Mesenchymal stem cell (in vitro differentiated cells and primary cell): ENCODE data around the gene ING3.
A peak's percentile ranks its signal among the peaks of the same experiment; 100 is the strongest.

ENCODE experiments used
- DNase-seq: peaks from one replicate; pipeline ENCODE4 v3.0.0-alpha.2; 2013
- H2AFZ ChIP-seq: one replicate; pipeline ENCODE4 v1.6.1; 2013; ENCODE audit warnings: low read depth, mild to moderate bottlenecking, control low read depth, inconsistent platforms, low read length, moderate library complexity
- H2AK5ac ChIP-seq: 2 replicates; pipeline ENCODE4 v1.6.1; 2013; ENCODE audit warnings: low read length, moderate library complexity, mild to moderate bottlenecking, inconsistent platforms; ENCODE audit not compliant: severe bottlenecking
- H2BK120ac ChIP-seq: one replicate; pipeline ENCODE4 v1.6.1; 2013; ENCODE audit warnings: low read depth, mild to moderate bottlenecking, inconsistent platforms, low read length, moderate library complexity
- H2BK12ac ChIP-seq, 2 experiments: one replicate each; pipeline ENCODE4 v1.6.1; 2013; ENCODE audit warnings: inconsistent platforms in 2 of 2, low read length in 2 of 2, mild to moderate bottlenecking in 2 of 2, moderate library complexity in 2 of 2, control low read depth in 1 of 2
- H2BK15ac ChIP-seq: one replicate; pipeline ENCODE4 v1.6.1; 2013; ENCODE audit warnings: mild to moderate bottlenecking, low read depth, inconsistent platforms; ENCODE audit not compliant: poor library complexity, severe bottlenecking
- H2BK5ac ChIP-seq: 2 replicates; pipeline ENCODE4 v1.6.1; 2013; ENCODE audit warnings: low read depth, mild to moderate bottlenecking, low read length, control low read depth, inconsistent platforms; ENCODE audit not compliant: poor library complexity, severe bottlenecking
- H3K14ac ChIP-seq, 2 experiments: one replicate each; pipeline ENCODE4 v1.6.1; 2013; ENCODE audit warnings: inconsistent platforms in 2 of 2, low read length in 2 of 2, control low read depth in 1 of 2, mild to moderate bottlenecking in 1 of 2, moderate library complexity in 1 of 2
- H3K18ac ChIP-seq, 2 experiments: one replicate each; pipeline ENCODE4 v1.6.1; 2013; ENCODE audit warnings: inconsistent platforms in 2 of 2, low read length in 2 of 2, control low read depth in 1 of 2, low read depth in 1 of 2, mild to moderate bottlenecking in 1 of 2
- H3K23ac ChIP-seq, 2 experiments: one replicate each; pipeline ENCODE4 v1.6.1; 2013; ENCODE audit warnings: inconsistent platforms in 2 of 2, low read length in 2 of 2, mild to moderate bottlenecking in 2 of 2, moderate library complexity in 2 of 2, control low read depth in 1 of 2
- H3K27ac ChIP-seq: 2 replicates; pipeline ENCODE4 v1.5.1; 2013; ENCODE audit warnings: mild to moderate bottlenecking, moderate library complexity, low read length, control low read depth, inconsistent platforms; ENCODE audit not compliant: poor library complexity, severe bottlenecking
- H3K27me3 ChIP-seq, 2 experiments: 2 replicates each; pipeline versions ENCODE4 v1.6.1 to v1.7.0; 2013; ENCODE audit warnings: low read length in 2 of 2, mild to moderate bottlenecking in 2 of 2, moderate library complexity in 2 of 2, control low read depth in 1 of 2, inconsistent platforms in 1 of 2; ENCODE audit not compliant: control insufficient read depth in 1 of 2, insufficient read depth in 1 of 2
- H3K36me3 ChIP-seq, 2 experiments: 2 replicates each; pipeline versions ENCODE4 v1.6.1 to v1.7.0; 2013; ENCODE audit warnings: low read length in 2 of 2, control low read depth in 1 of 2, inconsistent platforms in 1 of 2, low read depth in 1 of 2, mild to moderate bottlenecking in 1 of 2; ENCODE audit not compliant: insufficient read depth in 2 of 2, control insufficient read depth in 1 of 2
- H3K4ac ChIP-seq, 2 experiments: one replicate each; pipeline ENCODE4 v1.6.1; 2013; ENCODE audit warnings: inconsistent platforms in 2 of 2, low read length in 2 of 2, mild to moderate bottlenecking in 2 of 2, moderate library complexity in 2 of 2, control low read depth in 1 of 2, low read depth in 1 of 2
- H3K4me1 ChIP-seq: 2 replicates; pipeline ENCODE4 v1.6.1; 2013; ENCODE audit warnings: low read depth, low read length, control low read depth; ENCODE audit not compliant: control insufficient read depth, insufficient read depth
- H3K4me2 ChIP-seq: 2 replicates; pipeline ENCODE4 v1.6.1; 2013; ENCODE audit warnings: low read length, mild to moderate bottlenecking, inconsistent platforms; ENCODE audit not compliant: poor library complexity, severe bottlenecking
- H3K4me3 ChIP-seq, 2 experiments: 2 replicates each; pipeline versions ENCODE4 v1.5.1 to v1.7.0; 2013; ENCODE audit warnings: low read length in 2 of 2, mild to moderate bottlenecking in 2 of 2, control low read depth in 1 of 2, low read depth in 1 of 2; ENCODE audit not compliant: insufficient read depth in 1 of 2
- H3K79me1 ChIP-seq: replicated peaks from 2 replicates; pipeline ENCODE4 v1.6.1; 2013; ENCODE audit warnings: mild to moderate bottlenecking, control low read depth, low read length, inconsistent platforms; ENCODE audit not compliant: poor library complexity, severe bottlenecking
- H3K9ac ChIP-seq: 2 replicates; pipeline ENCODE4 v1.7.0; 2013; ENCODE audit warnings: mild to moderate bottlenecking, low read length, moderate library complexity
- H3K9me3 ChIP-seq: 2 replicates; pipeline ENCODE4 v1.7.0; 2013; ENCODE audit warnings: mild to moderate bottlenecking, low read length; ENCODE audit not compliant: control insufficient read depth
- H4K8ac ChIP-seq: one replicate; pipeline ENCODE4 v1.6.1; 2013; ENCODE audit warnings: inconsistent platforms, mild to moderate bottlenecking, low read length, moderate library complexity
- H4K91ac ChIP-seq: one replicate; pipeline ENCODE4 v1.6.1; 2013; ENCODE audit warnings: mild to moderate bottlenecking, low read length, inconsistent platforms
- WGBS: methylation state at CpG from one replicate; pipeline ENCODE4 v1.1.7; 2013; ENCODE audit warnings: mixed read lengths; 5-methylcytosine and 5-hydroxymethylcytosine counted together

ING3 gene

GRCh38 chr7:121023194-121023593 is 72.6 kb downstream of the ING3 start:
- no peak overlapping the region for H3K27ac ChIP-seq
- no peak overlapping the region for H3K4me3 ChIP-seq
- H4K8ac ChIP-seq: no peak overlapping the region
- H3K9ac ChIP-seq: no peak overlapping the region
- no peak overlapping the region for H3K23ac ChIP-seq
- no peak overlapping the region for H3K4me2 ChIP-seq
- no peak overlapping the region for H2AK5ac ChIP-seq
- no peak for DNase-seq
- peak overlapping the region in 1 of 2 experiments; percentile 70 for H3K18ac ChIP-seq
- H2BK15ac ChIP-seq: no peak overlapping the region
- no peak overlapping the region for H3K4ac ChIP-seq
- no peaks in the 10 kb centered on the region for H3K27me3 ChIP-seq
- no peak overlapping the region for H4K91ac ChIP-seq
- H2BK120ac ChIP-seq: no peak overlapping the region
- H3K14ac ChIP-seq: no peak overlapping the region
- peak overlapping the region in 1 of 2 experiments; percentile 54 for H2BK12ac ChIP-seq
- no peaks in the 10 kb centered on the region for H3K36me3 ChIP-seq
- H2BK5ac ChIP-seq: no peak overlapping the region
- H3K4me1 ChIP-seq: no peaks in the 10 kb centered on the region
- no peaks in the 10 kb centered on the region for H3K9me3 ChIP-seq
- H2AFZ ChIP-seq: no peak overlapping the region
- no peaks in the 10 kb centered on the region for H3K79me1 ChIP-seq

- H3K27ac ChIP-seq: no peak overlapping the region
- H3K36me3 ChIP-seq: no peaks in the 10 kb centered on the region
- H3K79me1 ChIP-seq: no peaks in the 10 kb centered on the region
- no peak overlapping the region for H2BK5ac ChIP-seq
- H3K9ac ChIP-seq: peak overlapping the region; percentile 70
- no peak overlapping the region for H3K23ac ChIP-seq
- DNase-seq: no peak
- no peak overlapping the region for H4K91ac ChIP-seq
- peak overlapping the region in 1 of 2 experiments; percentile 70 for H3K18ac ChIP-seq
- no peak overlapping the region for H2AK5ac ChIP-seq
- H2BK120ac ChIP-seq: peak overlapping the region; percentile 27
- H2AFZ ChIP-seq: no peak overlapping the region
- no peak overlapping the region for H3K4me2 ChIP-seq
- H2BK12ac ChIP-seq: peak overlapping the region; percentile 54
- H3K9me3 ChIP-seq: no peaks in the 10 kb centered on the region
- H4K8ac ChIP-seq: peak overlapping the region; percentile 2
- H3K4me3 ChIP-seq: peak overlapping the region in 1 of 2 experiments; percentile 0
- H3K14ac ChIP-seq: no peak overlapping the region
- no peaks in the 10 kb centered on the region for H3K4me1 ChIP-seq
- WGBS: 17% methylated on average over 6 of the region's 8 CpGs
- no peak overlapping the region for H2BK15ac ChIP-seq
- no peaks in the 10 kb centered on the region for H3K27me3 ChIP-seq
- H3K4ac ChIP-seq: peak overlapping the region in 1 of 2 experiments; percentile 94
Observed at GRCh38 chr7:121023683-121024511, 73.3 kb downstream of the ING3 start.

GRCh38 chr7:121024611-121025010 is 74.0 kb downstream of the ING3 start:
- no peaks in the 10 kb centered on the region for H3K27me3 ChIP-seq
- no peak overlapping the region for H2BK5ac ChIP-seq
- H3K27ac ChIP-seq: no peak overlapping the region
- H3K4ac ChIP-seq: peak overlapping the region in 1 of 2 experiments; percentile 41
- no peak overlapping the region for H4K91ac ChIP-seq
- no peaks in the 10 kb centered on the region for H3K4me1 ChIP-seq
- no peak overlapping the region for H3K14ac ChIP-seq
- H3K23ac ChIP-seq: no peak overlapping the region
- H4K8ac ChIP-seq: no peak overlapping the region
- DNase-seq: no peak
- no peak overlapping the region for H2AK5ac ChIP-seq
- no peak overlapping the region for H2BK15ac ChIP-seq
- H3K4me2 ChIP-seq: no peak overlapping the region
- no peaks in the 10 kb centered on the region for H3K36me3 ChIP-seq
- peak overlapping the region; percentile 70 for H3K9ac ChIP-seq
- no peaks in the 10 kb centered on the region for H3K79me1 ChIP-seq
- H2AFZ ChIP-seq: no peak overlapping the region
- no peak overlapping the region for H2BK120ac ChIP-seq
- H3K9me3 ChIP-seq: no peaks in the 10 kb centered on the region
- 46% methylated on average over 3 of the region's 5 CpGs for WGBS
- no peak overlapping the region for H2BK12ac ChIP-seq
- H3K4me3 ChIP-seq: peak overlapping the region in 1 of 2 experiments; percentile 35
- H3K18ac ChIP-seq: no peak overlapping the region

- Histone ChIP-seq H2BK15ac (no peak overlapping the region), H3K4me1 (no peaks in the 10 kb centered on the region), H2BK12ac (peak overlapping the region; percentile 21 to 86), H4K91ac (peak overlapping the region; percentile 73), H4K8ac (peak overlapping the region; percentile 14), H3K27me3 (no peaks in the 10 kb centered on the region), H3K14ac (no peak overlapping the region), H3K9me3 (no peaks in the 10 kb centered on the region), H3K4ac (no peak overlapping the region), H3K4me3 (no peak overlapping the region), H3K27ac (no peak overlapping the region), H2BK5ac (no peak overlapping the region), H3K18ac (peak overlapping the region in 1 of 2 experiments; percentile 72), H3K23ac (no peak overlapping the region), H3K79me1 (no peaks in the 10 kb centered on the region), H2AK5ac (peak overlapping the region; percentile 31), H2BK120ac (no peak overlapping the region), H3K4me2 (no peak overlapping the region), H2AFZ (no peak overlapping the region), H3K36me3 (no peaks in the 10 kb centered on the region), H3K9ac (no peak overlapping the region)
- DNase-seq: no peak
- WGBS: 100% methylated on average over 1 of the region's 1 CpG
Observed at GRCh38 chr7:121026159-121026558, 75.6 kb downstream of the ING3 start.
